Measurements from ENCODE around the gene CELF2. TPM values are rescaled to one million over a fixed set of nuclear protein-coding genes. Genes with fewer than 3 reads are reported as not detected.

Gene CELF2
- total and polyA plus RNA-seq, 2 of the 4 experiments (the other 2 are of a cell fraction), result 3.5 to 6.6 TPM

- no peak overlapping the region for H3K23ac ChIP-seq (ENCODE audit: low read depth, low read length)
- no peak overlapping the region for H4K8ac ChIP-seq (ENCODE audit: low read depth in 2 of 2, low read length in 2 of 2)
- H3K27ac ChIP-seq (ENCODE audit: insufficient read depth, low read length), result no peak overlapping the region
- no peaks in the 10 kb centered on the region for H4K20me1 ChIP-seq (ENCODE audit: insufficient read depth, low read length)
- H3K18ac ChIP-seq (ENCODE audit: low read depth, low read length), result no peak overlapping the region
- intact Hi-C loops (cut with micrococcal nuclease) (no loop called here), dilution Hi-C loops (cut with HindIII; ENCODE audit: low sequenced_read_pairs, unreplicated experiment) (no loop called here), in situ Hi-C loops (cut with MboI; ENCODE audit: low sequenced_read_pairs) (no loop called here)
- H3K14ac ChIP-seq (replicated peaks; ENCODE audit: low read depth, low read length), result no peak overlapping the region
- H3K4ac ChIP-seq (ENCODE audit: low read depth, low read length), result no peak overlapping the region
- no peak overlapping the region for H2BK5ac ChIP-seq (ENCODE audit: low read depth, low read length, poor library complexity, severe bottlenecking)
- H4K5ac ChIP-seq (ENCODE audit: low read depth, low read length), result no peak overlapping the region
- ATAC-seq (ENCODE audit: low read depth) (no peak), DNase-seq (no peak)
- H3K79me1 ChIP-seq (ENCODE audit: low read depth in 1 of 2, low read length in 2 of 2), result no peaks in the 10 kb centered on the region
- POLR2A ChIA-PET (ENCODE audit: unreplicated experiment), result no interaction called here
- CTCF ChIA-PET, result no interaction called here
- H3K4me2 ChIP-seq (ENCODE audit: low read depth, low read length), result no peak overlapping the region
- TF ChIP-seq RFX5 (IDR thresholded peaks at IDR 0.05; ENCODE audit: low read depth, low read length), result no peak
- no peak for TF ChIP-seq MAZ (IDR thresholded peaks at IDR 0.05; ENCODE audit: borderline replicate concordance, low read depth, low read length)
- no peak for TF ChIP-seq NFE2L2 (IDR thresholded peaks at IDR 0.05; ENCODE audit: low read depth, low read length)
- no peak overlapping the region for H4K91ac ChIP-seq (ENCODE audit: insufficient read depth, low read depth, low read length)
- H3K9me1 ChIP-seq (ENCODE audit: insufficient read depth, low read length), result no peaks in the 10 kb centered on the region
- 93% methylated on average over 5 of the region's 11 CpGs; no CpG with 5 or more reads in 1 of the 2 experiments for WGBS, 2 experiments (ENCODE audit: extremely low coverage in 2 of 2, insufficient read length in 1 of 2)
- no peak overlapping the region for H2BK15ac ChIP-seq (ENCODE audit: low read depth, low read length)
- H3K4me1 ChIP-seq (ENCODE audit: control insufficient read depth, insufficient read depth, low read length), result no peaks in the 10 kb centered on the region
- peaks cover 4% of the 10 kb centered on the region; the same call in 1 of the 2 replicates for H3K9me3 ChIP-seq (ENCODE audit: control insufficient read depth, insufficient read depth, low read length)
- H3K56ac ChIP-seq (ENCODE audit: extremely low read depth, insufficient read depth, low read length), result no peak overlapping the region
- H3K36me3 ChIP-seq (ENCODE audit: control insufficient read depth, insufficient read depth, low read length), result no peaks in the 10 kb centered on the region
- no peaks in the 10 kb centered on the region for H3K27me3 ChIP-seq (ENCODE audit: control insufficient read depth, insufficient read depth, low read length)
- no peak overlapping the region for H2BK20ac ChIP-seq (ENCODE audit: low read depth, low read length)
- BruUV-seq (replicated peaks), result no TSS peak
- H2AFZ ChIP-seq (replicated peaks; ENCODE audit: low read length, poor library complexity), result no peak overlapping the region
- H2AK9ac ChIP-seq (replicated peaks; ENCODE audit: low read depth, low read length, poor library complexity), result no peak overlapping the region
- no peak overlapping the region for H3K9ac ChIP-seq (ENCODE audit: low read depth, low read length)
- H2BK120ac ChIP-seq (ENCODE audit: low read depth, low read length), result no peak overlapping the region
- H3K4me3 ChIP-seq (ENCODE audit: insufficient read depth, low read depth, low read length), result no peak overlapping the region
- no peak overlapping the region for H2AK5ac ChIP-seq (ENCODE audit: low read depth, low read length)
Observed at GRCh38 chr10:11319990-11320602, 302.4 kb downstream of the CELF2 start.
